Gastroesophageal sphincter (tissue), 3 donors: ENCODE results near the gene TP53BP2.

Source experiments
- CTCF ChIP-seq, 4 experiments: fragments of 200-600 bp in 2 of 4; fragments of 450-650 bp in 2 of 4; sonication (generic) in 1 of 4; IDR thresholded peaks; one replicate each; pipeline ENCODE4 v1.5.1; 2017 to 2019; ENCODE audit warnings: antibody characterized with exemption in 4 of 4, mild to moderate bottlenecking in 2 of 4, moderate library complexity in 2 of 4
- EP300 ChIP-seq: sonication (generic); formaldehyde crosslinking; IDR thresholded peaks from one replicate; pipeline ENCODE4 v1.6.1; 2017; ENCODE audit warnings: antibody characterized with exemption, mild to moderate bottlenecking
- POLR2A ChIP-seq, 2 donors: fragments of 450-650 bp; IDR thresholded peaks; one replicate each; pipeline ENCODE4 v1.6.1; 2017; ENCODE audit warnings: antibody characterized with exemption in 2 of 2, mild to moderate bottlenecking in 2 of 2, moderate library complexity in 1 of 2

DNA sequence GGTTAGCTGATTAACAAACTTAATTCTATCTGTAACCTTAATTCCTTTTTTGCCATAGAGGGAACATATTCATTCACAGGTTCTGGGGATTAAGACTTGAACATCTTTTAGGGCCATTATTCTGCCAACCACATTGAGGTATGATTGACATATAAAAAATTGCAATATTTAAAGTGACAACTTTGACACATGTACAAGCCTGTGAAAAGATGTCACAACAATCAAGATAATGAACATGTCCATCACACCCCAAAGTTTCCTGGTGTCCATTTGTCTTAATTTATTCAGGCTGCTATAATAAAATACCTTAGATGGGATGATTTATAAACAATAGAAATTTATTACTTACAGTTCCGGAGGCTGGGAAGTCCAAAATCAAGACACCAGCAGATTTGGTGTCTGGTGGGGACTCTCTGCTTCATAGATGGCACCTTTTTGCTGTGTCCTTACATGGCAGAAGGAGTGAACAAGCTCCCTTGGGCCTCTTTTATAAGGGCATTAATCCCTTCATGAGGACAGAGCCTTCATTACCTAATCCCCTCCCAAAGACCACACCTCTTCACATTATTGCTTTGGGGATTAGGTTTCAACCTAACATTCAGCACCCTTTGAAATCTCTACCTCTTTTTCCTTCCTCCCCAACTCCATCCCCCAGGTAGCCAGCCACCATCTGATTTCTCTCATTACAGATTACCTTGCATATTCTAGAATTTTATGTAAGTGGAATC, 33.0 kb upstream of the TP53BP2 start:
- TF ChIP-seq POLR2A (IDR thresholded peaks at IDR 0.05) (no peak), EP300 (no peak), CTCF (IDR thresholded peaks at IDR 0.05) (no peak)
